Spleen (tissue), 7 donors: Measurements from ENCODE around the gene MRPS16.

Source experiments
- POLR2AphosphoS5 ChIP-seq, 3 donors: sonication (generic); formaldehyde crosslinking; IDR thresholded peaks; one replicate each; pipeline ENCODE4 v1.5.1; 2017; ENCODE audit warnings: antibody characterized with exemption in 3 of 3
- TF ChIP-seq, protein P1 (sequence below), 11 experiments: fragments of 200-600 bp in 7 of 11; fragments of 450-650 bp in 4 of 11; sonication (generic) in 4 of 11; IDR thresholded peaks in 8 of 11; conservative IDR thresholded peaks in 3 of 11; 1 replicate in 7 of 11; 2 replicates in 4 of 11; pipeline versions ENCODE4 v1.4.0 to v1.8.0; 2016 to 2021; ENCODE audit warnings: antibody characterized with exemption in 11 of 11, inconsistent platforms in 4 of 11, mild to moderate bottlenecking in 1 of 11
- donor health status: DM: no; HTN: no; CAD: no; lungs with moderate emphysema.
- donor health status: DM: no; HTN: no; CAD: no.
- donor health status: DM: no; HTN: no; CAD: no.

DNA sequence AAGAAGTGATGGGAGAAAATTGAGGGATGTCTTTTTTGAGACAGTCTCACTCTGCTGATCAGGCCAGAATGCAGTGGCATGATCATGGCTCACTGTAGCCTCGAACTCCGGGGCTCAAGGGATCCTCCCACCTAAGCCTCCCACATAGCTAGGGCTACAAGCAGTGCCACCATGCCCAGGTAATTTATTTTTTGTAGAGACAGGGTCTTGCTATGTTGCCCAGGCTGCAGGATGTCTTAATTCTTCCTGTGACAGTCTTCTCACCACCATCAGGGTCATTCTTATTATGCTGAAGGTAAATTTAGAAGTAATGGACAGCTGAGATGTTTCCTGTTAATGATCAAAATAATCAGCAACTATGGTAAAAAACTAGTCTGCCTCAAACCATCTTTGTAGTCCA, 12.5 kb downstream of the MRPS16 start:
- TF ChIP-seq POLR2AphosphoS5 (IDR thresholded peaks at IDR 0.05): no peak
- TF ChIP-seq, protein P1, sequence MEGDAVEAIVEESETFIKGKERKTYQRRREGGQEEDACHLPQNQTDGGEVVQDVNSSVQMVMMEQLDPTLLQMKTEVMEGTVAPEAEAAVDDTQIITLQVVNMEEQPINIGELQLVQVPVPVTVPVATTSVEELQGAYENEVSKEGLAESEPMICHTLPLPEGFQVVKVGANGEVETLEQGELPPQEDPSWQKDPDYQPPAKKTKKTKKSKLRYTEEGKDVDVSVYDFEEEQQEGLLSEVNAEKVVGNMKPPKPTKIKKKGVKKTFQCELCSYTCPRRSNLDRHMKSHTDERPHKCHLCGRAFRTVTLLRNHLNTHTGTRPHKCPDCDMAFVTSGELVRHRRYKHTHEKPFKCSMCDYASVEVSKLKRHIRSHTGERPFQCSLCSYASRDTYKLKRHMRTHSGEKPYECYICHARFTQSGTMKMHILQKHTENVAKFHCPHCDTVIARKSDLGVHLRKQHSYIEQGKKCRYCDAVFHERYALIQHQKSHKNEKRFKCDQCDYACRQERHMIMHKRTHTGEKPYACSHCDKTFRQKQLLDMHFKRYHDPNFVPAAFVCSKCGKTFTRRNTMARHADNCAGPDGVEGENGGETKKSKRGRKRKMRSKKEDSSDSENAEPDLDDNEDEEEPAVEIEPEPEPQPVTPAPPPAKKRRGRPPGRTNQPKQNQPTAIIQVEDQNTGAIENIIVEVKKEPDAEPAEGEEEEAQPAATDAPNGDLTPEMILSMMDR (IDR thresholded peaks at IDR 0.05 in 8 of 11, conservative IDR thresholded peaks at IDR 0.05 in 3 of 11): no peak
